ENCODE measurements around the gene PEX14. TPM values are rescaled to one million over a fixed set of nuclear protein-coding genes. Genes with fewer than 3 reads are reported as not detected.
A peak's percentile ranks its signal among the peaks of the same experiment; 100 is the strongest.

PEX14 gene
- total RNA-seq, 2 experiments from 2014 or later: 13.3 to 14.8 TPM

- H3K27ac Mint-ChIP-seq: no peak overlapping the region
- Histone ChIP-seq H3K4me3 (ENCODE audit: low read length) (no peak overlapping the region), H3K4me1 (ENCODE audit: insufficient read depth, low read length) (no peaks in the 10 kb centered on the region), H3K36me3 (ENCODE audit: insufficient read depth, low read length) (no peaks in the 10 kb centered on the region), H3K9me3 (ENCODE audit: control insufficient read depth in 1 of 2, insufficient read depth in 1 of 2, low read length in 2 of 2) (no peaks in the 10 kb centered on the region), H3K27ac (ENCODE audit: low read depth in 1 of 2, low read length in 2 of 2) (no peak overlapping the region), H3K27me3 (ENCODE audit: control insufficient read depth in 1 of 2, insufficient read depth in 2 of 2, low read length in 2 of 2) (no peaks in the 10 kb centered on the region)
- H3K4me3 Mint-ChIP-seq: no peak overlapping the region
- CTCF ChIA-PET: no interaction called here
- no peaks in the 10 kb centered on the region for H3K4me1 Mint-ChIP-seq (ENCODE audit: low read depth)
- intact Hi-C loops (cut with DNase I, micrococcal nuclease): no loop called here
- no peaks in the 10 kb centered on the region for H3K9me3 Mint-ChIP-seq
- DNase-seq (no peak), ATAC-seq (ENCODE audit: poor library complexity) (no peak)
- H3K36me3 Mint-ChIP-seq (ENCODE audit: low read depth): peaks cover 6% of the 10 kb centered on the region
- H3K27me3 Mint-ChIP-seq: no peaks in the 10 kb centered on the region
- POLR2A ChIA-PET: no interaction called here
- TF ChIP-seq, protein P1, sequence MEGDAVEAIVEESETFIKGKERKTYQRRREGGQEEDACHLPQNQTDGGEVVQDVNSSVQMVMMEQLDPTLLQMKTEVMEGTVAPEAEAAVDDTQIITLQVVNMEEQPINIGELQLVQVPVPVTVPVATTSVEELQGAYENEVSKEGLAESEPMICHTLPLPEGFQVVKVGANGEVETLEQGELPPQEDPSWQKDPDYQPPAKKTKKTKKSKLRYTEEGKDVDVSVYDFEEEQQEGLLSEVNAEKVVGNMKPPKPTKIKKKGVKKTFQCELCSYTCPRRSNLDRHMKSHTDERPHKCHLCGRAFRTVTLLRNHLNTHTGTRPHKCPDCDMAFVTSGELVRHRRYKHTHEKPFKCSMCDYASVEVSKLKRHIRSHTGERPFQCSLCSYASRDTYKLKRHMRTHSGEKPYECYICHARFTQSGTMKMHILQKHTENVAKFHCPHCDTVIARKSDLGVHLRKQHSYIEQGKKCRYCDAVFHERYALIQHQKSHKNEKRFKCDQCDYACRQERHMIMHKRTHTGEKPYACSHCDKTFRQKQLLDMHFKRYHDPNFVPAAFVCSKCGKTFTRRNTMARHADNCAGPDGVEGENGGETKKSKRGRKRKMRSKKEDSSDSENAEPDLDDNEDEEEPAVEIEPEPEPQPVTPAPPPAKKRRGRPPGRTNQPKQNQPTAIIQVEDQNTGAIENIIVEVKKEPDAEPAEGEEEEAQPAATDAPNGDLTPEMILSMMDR (IDR thresholded peaks at IDR 0.05): no peak
These were observed 29.9 kb upstream of the PEX14 start for GRCh38 chr1:10444795-10445397.

DNA sequence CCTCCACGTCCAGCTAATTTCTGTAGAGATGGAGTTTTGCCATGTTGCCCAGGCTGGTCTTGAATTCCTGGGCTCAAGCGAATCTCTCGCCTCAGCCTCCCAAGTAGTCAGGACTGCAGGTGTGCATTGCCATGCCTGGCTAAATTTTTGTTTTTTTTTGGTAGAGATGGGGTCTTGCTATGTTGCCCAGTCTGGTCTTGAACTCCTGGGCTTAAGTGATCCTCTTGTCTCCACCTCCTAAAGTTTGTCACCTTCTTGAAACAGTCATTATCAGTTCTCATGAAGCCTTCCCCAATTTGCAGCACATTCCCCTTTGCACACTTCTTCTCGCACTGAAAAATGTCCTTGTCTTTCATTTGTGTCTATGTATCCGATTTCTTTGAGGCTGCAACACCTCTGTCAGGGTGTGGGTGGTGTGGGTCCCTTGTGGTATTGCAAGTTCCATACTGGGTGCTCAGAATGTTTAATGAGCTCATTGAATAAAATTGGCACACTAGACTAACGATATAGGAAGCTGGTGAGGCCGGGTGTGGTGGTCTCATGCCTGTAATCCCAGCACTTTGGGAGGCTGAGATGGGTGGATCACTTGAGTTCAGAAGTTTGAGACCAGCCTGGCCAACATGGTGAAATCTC lies 27.8 kb upstream of the PEX14 start:
- no peak overlapping the region for H3K27ac Mint-ChIP-seq
- ATAC-seq (ENCODE audit: poor library complexity) (no peak), DNase-seq (peak in 1 of 14 experiments; percentile 16)
- intact Hi-C loops (cut with DNase I, micrococcal nuclease): no loop called here
- TF ChIP-seq, protein P1 (IDR thresholded peaks at IDR 0.05): no peak
- Histone ChIP-seq H3K36me3 (ENCODE audit: insufficient read depth, low read length) (no peaks in the 10 kb centered on the region), H3K27ac (ENCODE audit: low read depth in 1 of 2, low read length in 2 of 2) (no peak overlapping the region), H3K4me1 (ENCODE audit: insufficient read depth, low read length) (no peaks in the 10 kb centered on the region), H3K9me3 (ENCODE audit: control insufficient read depth in 1 of 2, insufficient read depth in 1 of 2, low read length in 2 of 2) (no peaks in the 10 kb centered on the region), H3K27me3 (ENCODE audit: control insufficient read depth in 1 of 2, insufficient read depth in 2 of 2, low read length in 2 of 2) (no peaks in the 10 kb centered on the region), H3K4me3 (ENCODE audit: low read length) (no peak overlapping the region)
- no peaks in the 10 kb centered on the region for H3K9me3 Mint-ChIP-seq
- no peak overlapping the region for H3K4me3 Mint-ChIP-seq
- H3K4me1 Mint-ChIP-seq (ENCODE audit: low read depth): no peaks in the 10 kb centered on the region
- ChIA-PET CTCF (interaction anchor here (0.5 kb wide), 1 partner anchor 932 kb away, joined by 3 read pairs; no protein-coding TSS in a partner anchor), POLR2A (no interaction called here)
- no peaks in the 10 kb centered on the region for H3K36me3 Mint-ChIP-seq (ENCODE audit: low read depth)
- H3K27me3 Mint-ChIP-seq: no peaks in the 10 kb centered on the region

GRCh38 chr1:10449751-10450150 lies 25.0 kb upstream of the PEX14 start, which contains the start of gene CORT:
Gene CORT (plus strand): TSS chr1:10450031. CDS start chr1:10450224, 193 bp downstream.
- H3K4me1 Mint-ChIP-seq (ENCODE audit: low read depth): no peaks in the 10 kb centered on the region
- TF ChIP-seq, protein P1 (IDR thresholded peaks at IDR 0.05): no peak
- Histone ChIP-seq H3K27ac (ENCODE audit: low read depth in 1 of 2, low read length in 2 of 2) (no peak within 1 kb of the TSS), H3K4me3 (ENCODE audit: low read length) (no peak within 1 kb of the TSS), H3K4me1 (ENCODE audit: insufficient read depth, low read length) (no peaks in the 10 kb centered on the region), H3K27me3 (ENCODE audit: control insufficient read depth in 1 of 2, insufficient read depth in 2 of 2, low read length in 2 of 2) (no peaks in the 10 kb centered on the region), H3K9me3 (ENCODE audit: control insufficient read depth in 1 of 2, insufficient read depth in 1 of 2, low read length in 2 of 2) (peaks cover 0 to 5% of the 10 kb centered on the region in 2 experiments), H3K36me3 (ENCODE audit: insufficient read depth, low read length) (no peaks in the 10 kb centered on the region)
- ChIA-PET POLR2A (no interaction called here), CTCF (no interaction called here)
- no peak within 1 kb of the TSS for H3K4me3 Mint-ChIP-seq
- no peaks in the 10 kb centered on the region for H3K27me3 Mint-ChIP-seq
- H3K9me3 Mint-ChIP-seq: no peaks in the 10 kb centered on the region
- no peaks in the 10 kb centered on the region for H3K36me3 Mint-ChIP-seq (ENCODE audit: low read depth)
- intact Hi-C loops (cut with DNase I, micrococcal nuclease): no loop called here
- no peak for ATAC-seq (ENCODE audit: poor library complexity)
- no peak for DNase-seq
- H3K27ac Mint-ChIP-seq: no peak within 1 kb of the TSS
